Measurements from ENCODE around the gene ARHGAP23. TPM values are rescaled to one million over a fixed set of nuclear protein-coding genes. Genes with fewer than 3 reads are reported as not detected.

ARHGAP23 gene
- total RNA-seq, 2 donors from 2014 or later: 9.4 to 18.0 TPM

GRCh38 chr17:38404174-38404943 is 23.9 kb upstream of the ARHGAP23 start:
- Mint-ChIP-seq H3K4me3 (no peak overlapping the region), H3K36me3 (ENCODE audit: low read depth) (peaks cover 27% of the 10 kb centered on the region), H3K27ac (peak overlapping the region; percentile 57), H3K9me3 (no peaks in the 10 kb centered on the region), H3K4me1 (peaks cover 15% of the 10 kb centered on the region), H3K27me3 (ENCODE audit: insufficient read depth) (no peaks in the 10 kb centered on the region)
- no peak overlapping the region for H3K4me3 ChIP-seq (ENCODE audit: low read length)
- no peaks in the 10 kb centered on the region for H3K9me3 ChIP-seq (ENCODE audit: control insufficient read depth, low read length)
- no peak overlapping the region for H3K9ac ChIP-seq (ENCODE audit: extremely low read depth, low read length, poor library complexity, severe bottlenecking)
- peaks cover 20% of the 10 kb centered on the region for H3K36me3 ChIP-seq (ENCODE audit: control insufficient read depth, insufficient read depth, low read length)
- 78 to 82% methylated on average over 12 to 16 of the region's 16 CpGs for WGBS, 2 experiments (ENCODE audit: insufficient coverage in 1 of 2, insufficient read length in 1 of 2)
- no peak overlapping the region for H3K27ac ChIP-seq (ENCODE audit: low read depth, low read length)
- no peaks in the 10 kb centered on the region for H3K4me1 ChIP-seq (ENCODE audit: control insufficient read depth, insufficient read depth, low read length)
- H3K27me3 ChIP-seq (ENCODE audit: control insufficient read depth, insufficient read depth, low read length, poor library complexity, severe bottlenecking): no peaks in the 10 kb centered on the region
- TF ChIP-seq CTCF (conservative IDR thresholded peaks at IDR 0.05): no peak
- peak; percentile 63 for DNase-seq

GRCh38 chr17:38405654-38406053 is 22.6 kb upstream of the ARHGAP23 start:
- Histone ChIP-seq H3K36me3 (ENCODE audit: control insufficient read depth, insufficient read depth, low read length) (peaks cover 14% of the 10 kb centered on the region), H3K4me1 (ENCODE audit: control insufficient read depth, insufficient read depth, low read length) (no peaks in the 10 kb centered on the region), H3K4me3 (ENCODE audit: low read length) (no peak overlapping the region), H3K27me3 (ENCODE audit: control insufficient read depth, insufficient read depth, low read length, poor library complexity, severe bottlenecking) (no peaks in the 10 kb centered on the region), H3K27ac (ENCODE audit: low read depth, low read length) (no peak overlapping the region), H3K9ac (ENCODE audit: extremely low read depth, low read length, poor library complexity, severe bottlenecking) (no peak overlapping the region), H3K9me3 (ENCODE audit: control insufficient read depth, low read length) (no peaks in the 10 kb centered on the region)
- Mint-ChIP-seq H3K9me3 (no peaks in the 10 kb centered on the region), H3K4me1 (peaks cover 15% of the 10 kb centered on the region), H3K36me3 (ENCODE audit: low read depth) (peaks cover 15% of the 10 kb centered on the region), H3K27me3 (ENCODE audit: insufficient read depth) (no peaks in the 10 kb centered on the region), H3K4me3 (no peak overlapping the region), H3K27ac (peak overlapping the region; percentile 23)
- WGBS, 2 experiments (ENCODE audit: insufficient coverage in 1 of 2, insufficient read length in 1 of 2): 89 to 93% methylated on average over 1 to 4 of the region's 4 CpGs
- DNase-seq: no peak
- TF ChIP-seq CTCF (conservative IDR thresholded peaks at IDR 0.05): no peak

- Mint-ChIP-seq H3K27me3 (ENCODE audit: insufficient read depth) (no peaks in the 10 kb centered on the region), H3K4me1 (peaks cover 5% of the 10 kb centered on the region), H3K4me3 (no peak overlapping the region), H3K27ac (no peak overlapping the region), H3K9me3 (no peaks in the 10 kb centered on the region), H3K36me3 (ENCODE audit: low read depth) (no peaks in the 10 kb centered on the region)
- no peaks in the 10 kb centered on the region for H3K36me3 ChIP-seq (ENCODE audit: control insufficient read depth, insufficient read depth, low read length)
- no peak overlapping the region for H3K9ac ChIP-seq (ENCODE audit: extremely low read depth, low read length, poor library complexity, severe bottlenecking)
- H3K27me3 ChIP-seq (ENCODE audit: control insufficient read depth, insufficient read depth, low read length, poor library complexity, severe bottlenecking): no peaks in the 10 kb centered on the region
- 92 to 97% methylated on average over 1 of the region's 1 CpG for WGBS, 2 experiments (ENCODE audit: insufficient coverage in 1 of 2, insufficient read length in 1 of 2)
- H3K4me1 ChIP-seq (ENCODE audit: control insufficient read depth, insufficient read depth, low read length): peaks cover 4% of the 10 kb centered on the region
- DNase-seq: no peak
- no peaks in the 10 kb centered on the region for H3K9me3 ChIP-seq (ENCODE audit: control insufficient read depth, low read length)
- no peak for TF ChIP-seq CTCF (conservative IDR thresholded peaks at IDR 0.05)
- H3K4me3 ChIP-seq (ENCODE audit: low read length): no peak overlapping the region
- H3K27ac ChIP-seq (ENCODE audit: low read depth, low read length): no peak overlapping the region
Observed at GRCh38 chr17:38410201-38410600, 18.1 kb upstream of the ARHGAP23 start.

Data from endodermal cell (in vitro differentiated cells).